Prostate gland (tissue), 2 donors: ENCODE measurements around the gene UBD. TPM values are rescaled to one million over a fixed set of nuclear protein-coding genes. Genes with fewer than 3 reads are reported as not detected.

Source experiments
- small RNA-seq, 2 donors: library from RNA; depleted of rRNA; stranded (forward); fragments of <200 nt; gene quantifications; one replicate each; pipeline ENCODE3, GENCODE V24; 2016
- total RNA-seq, 2 donors: library from RNA; depleted of rRNA; stranded (reverse); fragments of >200 nt; gene quantifications; one replicate each; pipeline ENCODE4 v1.1.0, GENCODE V29; 2016

The UBD gene
- total RNA-seq, 2 donors from 2014 or later: 2.0 to 11.3 TPM

Small RNA genes within 50 kb of the gene (small RNA-seq; reads per million reads assigned to genes)
- gene SNORD32B (0.30 to 0.37 reads per million in 2 donors), gene TMEM183AP1 (0 reads per million in 2 donors)

Other genes with a start within 250 kb of the UBD start
- gene OR5V1, start 190.9 kb downstream of the UBD start, total RNA-seq: not detected
- gene OR12D3, start 184.4 kb downstream of the UBD start, total RNA-seq: not detected
- gene OR12D2, start 164.1 kb downstream of the UBD start, total RNA-seq: not detected
- gene OR12D1, start 144.8 kb downstream of the UBD start, total RNA-seq: not detected
- not detected for gene OR10C1, start 120.4 kb downstream of the UBD start, total RNA-seq
- gene OR11A1, start 102.7 kb downstream of the UBD start, total RNA-seq: under 1 TPM in 1 of 2 donors, not detected in 1; 0.23 TPM
- gene OR2H1, start 102.6 kb downstream of the UBD start, total RNA-seq: 1 to 10 TPM in 1 of 2 donors, not detected in 1; 1.1 TPM
- not detected for gene MAS1L, start 71.8 kb downstream of the UBD start, total RNA-seq
- not detected for gene OR2H2, start 25.4 kb upstream of the UBD start, total RNA-seq
- gene GABBR1, start 73.5 kb upstream of the UBD start, total RNA-seq: 10 to 100 TPM; 19.4 to 30.7 TPM
- not detected for gene MOG, start 97.4 kb upstream of the UBD start, total RNA-seq
- 1 to 10 TPM in 1 of 2 donors, under 1 TPM in 1; 0.57 to 1.7 TPM for gene ZFP57, start 121.4 kb upstream of the UBD start, total RNA-seq
- 10 to 100 TPM; 34.0 to 62.1 TPM for gene HLA-F, start 163.7 kb upstream of the UBD start, total RNA-seq